Fibroblast of mammary gland (primary cell): Measurements from ENCODE around the gene MMP19.
"Not testable (repeated sequence)": the region's sequence is repeated elsewhere in the genome, so short reads cannot be mapped to it uniquely, and the experiment has no call there.

Source experiments
- DNase-seq: peaks from one replicate; pipeline ENCODE4 v3.0.0-alpha.2; 2010; ENCODE audit warnings: low read depth
- H3K4me3 ChIP-seq: 2 replicates; pipeline ENCODE4 v1.5.1; 2011; ENCODE audit warnings: low read depth, mild to moderate bottlenecking, low read length, moderate library complexity; ENCODE audit not compliant: control insufficient read depth
- TF ChIP-seq, protein P1 (sequence below): conservative IDR thresholded peaks from 2 replicates; pipeline ENCODE4 v1.5.1; 2011; ENCODE audit warnings: low read depth, low read length, inconsistent platforms; ENCODE audit not compliant: control insufficient read depth, insufficient read depth

The MMP19 gene

DNA sequence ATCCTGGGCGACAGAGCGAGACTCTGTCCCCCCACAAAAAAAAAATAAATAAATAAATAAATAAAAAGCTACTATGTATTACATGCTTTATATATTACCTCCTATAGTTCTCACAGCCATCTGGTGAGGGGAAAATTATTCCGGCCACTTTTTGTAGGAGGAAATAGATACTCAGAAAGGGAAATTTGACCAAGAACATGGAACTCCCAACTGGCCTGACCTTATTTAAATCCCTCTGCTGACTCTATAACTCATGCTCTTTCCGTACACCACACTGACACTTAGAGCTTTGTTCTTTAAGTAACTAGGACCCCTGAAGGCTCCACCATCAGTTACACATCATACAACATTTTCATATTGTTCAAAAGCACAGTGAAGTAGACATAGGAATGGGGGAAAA is 2.2 kb upstream of the MMP19 start:
- no peak overlapping the region for H3K4me3 ChIP-seq
- no peak for DNase-seq
- TF ChIP-seq, protein P1, sequence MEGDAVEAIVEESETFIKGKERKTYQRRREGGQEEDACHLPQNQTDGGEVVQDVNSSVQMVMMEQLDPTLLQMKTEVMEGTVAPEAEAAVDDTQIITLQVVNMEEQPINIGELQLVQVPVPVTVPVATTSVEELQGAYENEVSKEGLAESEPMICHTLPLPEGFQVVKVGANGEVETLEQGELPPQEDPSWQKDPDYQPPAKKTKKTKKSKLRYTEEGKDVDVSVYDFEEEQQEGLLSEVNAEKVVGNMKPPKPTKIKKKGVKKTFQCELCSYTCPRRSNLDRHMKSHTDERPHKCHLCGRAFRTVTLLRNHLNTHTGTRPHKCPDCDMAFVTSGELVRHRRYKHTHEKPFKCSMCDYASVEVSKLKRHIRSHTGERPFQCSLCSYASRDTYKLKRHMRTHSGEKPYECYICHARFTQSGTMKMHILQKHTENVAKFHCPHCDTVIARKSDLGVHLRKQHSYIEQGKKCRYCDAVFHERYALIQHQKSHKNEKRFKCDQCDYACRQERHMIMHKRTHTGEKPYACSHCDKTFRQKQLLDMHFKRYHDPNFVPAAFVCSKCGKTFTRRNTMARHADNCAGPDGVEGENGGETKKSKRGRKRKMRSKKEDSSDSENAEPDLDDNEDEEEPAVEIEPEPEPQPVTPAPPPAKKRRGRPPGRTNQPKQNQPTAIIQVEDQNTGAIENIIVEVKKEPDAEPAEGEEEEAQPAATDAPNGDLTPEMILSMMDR, result no peak

DNA sequence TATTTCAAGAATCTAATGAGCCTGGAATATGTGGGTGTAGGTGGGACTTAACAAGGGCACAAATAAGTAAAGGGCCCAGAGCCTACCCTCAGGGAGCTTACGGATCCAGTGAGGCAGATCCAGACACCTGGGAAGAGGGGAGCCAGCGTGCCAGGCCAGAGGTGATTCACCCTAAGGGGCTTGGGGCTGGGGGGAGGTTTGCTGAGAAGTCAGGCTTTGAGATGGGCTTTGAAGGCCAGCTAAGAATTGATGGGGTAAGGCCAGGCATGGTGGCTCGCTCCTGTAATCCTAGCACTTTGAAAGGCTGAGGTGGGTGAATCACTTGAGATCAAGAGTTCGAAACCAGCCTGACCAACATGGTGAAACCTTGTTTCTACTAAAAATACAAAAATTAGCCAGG is 695 bp upstream of the MMP19 start:
- no peak overlapping the region for H3K4me3 ChIP-seq
- TF ChIP-seq, protein P1, result no peak
- no peak for DNase-seq

- no peak overlapping the region for H3K4me3 ChIP-seq
- no peak for DNase-seq
- TF ChIP-seq, protein P1, result no peak
These were observed 2.0 kb downstream of the MMP19 start for GRCh38 chr12:55840581-55841351.

- no peak overlapping the region for H3K4me3 ChIP-seq
- TF ChIP-seq, protein P1, result no peak
- DNase-seq, result no peak
These were observed 3.2 kb downstream of the MMP19 start for GRCh38 chr12:55839345-55840140.

GRCh38 chr12:55838361-55838760 is 4.4 kb downstream of the MMP19 start:
- TF ChIP-seq, protein P1, result no peak
- H3K4me3 ChIP-seq, result no peak overlapping the region
- no peak for DNase-seq

GRCh38 chr12:55834400-55834799 is 8.3 kb downstream of the MMP19 start:
- not testable (repeated sequence) for H3K4me3 ChIP-seq, DNase-seq

- no peak for DNase-seq
- TF ChIP-seq, protein P1, result no peak
- H3K4me3 ChIP-seq, result no peak overlapping the region
These were observed 9.7 kb downstream of the MMP19 start for GRCh38 chr12:55833056-55833455.
